Fibroblast of mammary gland (primary cell): Measurements from ENCODE around the gene WDR7.

Experiments
- DNase-seq: peaks from one replicate; pipeline ENCODE4 v3.0.0-alpha.2; 2010; ENCODE audit warnings: low read depth
- H3K4me3 ChIP-seq: 2 replicates; pipeline ENCODE4 v1.5.1; 2011; ENCODE audit warnings: low read depth, mild to moderate bottlenecking, low read length, moderate library complexity; ENCODE audit not compliant: control insufficient read depth
- TF ChIP-seq, protein P1 (sequence below): conservative IDR thresholded peaks from 2 replicates; pipeline ENCODE4 v1.5.1; 2011; ENCODE audit warnings: low read depth, low read length, inconsistent platforms; ENCODE audit not compliant: control insufficient read depth, insufficient read depth

WDR7 gene

GRCh38 chr18:56987236-56987635 lies 336.1 kb downstream of the WDR7 start:
- TF ChIP-seq, protein P1, sequence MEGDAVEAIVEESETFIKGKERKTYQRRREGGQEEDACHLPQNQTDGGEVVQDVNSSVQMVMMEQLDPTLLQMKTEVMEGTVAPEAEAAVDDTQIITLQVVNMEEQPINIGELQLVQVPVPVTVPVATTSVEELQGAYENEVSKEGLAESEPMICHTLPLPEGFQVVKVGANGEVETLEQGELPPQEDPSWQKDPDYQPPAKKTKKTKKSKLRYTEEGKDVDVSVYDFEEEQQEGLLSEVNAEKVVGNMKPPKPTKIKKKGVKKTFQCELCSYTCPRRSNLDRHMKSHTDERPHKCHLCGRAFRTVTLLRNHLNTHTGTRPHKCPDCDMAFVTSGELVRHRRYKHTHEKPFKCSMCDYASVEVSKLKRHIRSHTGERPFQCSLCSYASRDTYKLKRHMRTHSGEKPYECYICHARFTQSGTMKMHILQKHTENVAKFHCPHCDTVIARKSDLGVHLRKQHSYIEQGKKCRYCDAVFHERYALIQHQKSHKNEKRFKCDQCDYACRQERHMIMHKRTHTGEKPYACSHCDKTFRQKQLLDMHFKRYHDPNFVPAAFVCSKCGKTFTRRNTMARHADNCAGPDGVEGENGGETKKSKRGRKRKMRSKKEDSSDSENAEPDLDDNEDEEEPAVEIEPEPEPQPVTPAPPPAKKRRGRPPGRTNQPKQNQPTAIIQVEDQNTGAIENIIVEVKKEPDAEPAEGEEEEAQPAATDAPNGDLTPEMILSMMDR, result no peak
- no peak for DNase-seq
- H3K4me3 ChIP-seq, result no peak overlapping the region

DNA sequence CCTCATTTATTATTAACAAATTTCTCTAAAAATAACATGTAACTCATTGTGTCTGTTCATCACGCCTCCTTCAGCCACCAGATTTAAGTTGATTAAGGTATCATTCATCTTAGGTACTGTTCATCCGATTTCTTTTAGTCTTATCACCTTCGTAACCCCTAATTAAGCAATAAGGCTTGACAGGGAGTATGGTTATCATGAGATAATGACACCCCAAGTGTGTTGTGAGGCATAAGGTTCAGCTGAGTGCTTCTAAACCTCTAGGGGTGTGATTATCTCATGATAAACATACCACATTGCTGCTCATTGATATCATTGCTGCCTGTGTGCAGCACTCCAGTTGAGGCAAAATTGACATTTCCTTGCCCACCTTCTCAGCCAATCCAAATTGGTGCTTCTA lies 336.9 kb downstream of the WDR7 start:
- DNase-seq, result no peak
- TF ChIP-seq, protein P1, result no peak
- H3K4me3 ChIP-seq, result no peak overlapping the region

GRCh38 chr18:56990678-56991077 lies 339.5 kb downstream of the WDR7 start:
- TF ChIP-seq, protein P1, result no peak
- no peak overlapping the region for H3K4me3 ChIP-seq
- no peak for DNase-seq

- TF ChIP-seq, protein P1, result no peak
- H3K4me3 ChIP-seq, result no peak overlapping the region
- peak; percentile 14 for DNase-seq
Observed at GRCh38 chr18:56992777-56993176, 341.6 kb downstream of the WDR7 start.

- no peak for DNase-seq
- TF ChIP-seq, protein P1, result no peak
- H3K4me3 ChIP-seq, result no peak overlapping the region
Observed at GRCh38 chr18:56995579-56996188, 344.5 kb downstream of the WDR7 start.

GRCh38 chr18:56997200-56997599 lies 346.0 kb downstream of the WDR7 start:
- DNase-seq, result no peak
- TF ChIP-seq, protein P1, result no peak
- no peak overlapping the region for H3K4me3 ChIP-seq

- no peak overlapping the region for H3K4me3 ChIP-seq
- TF ChIP-seq, protein P1, result no peak
- DNase-seq, result no peak
Observed at GRCh38 chr18:56999823-57000222, 348.7 kb downstream of the WDR7 start.
